IMR-90 (cell line): ENCODE results near the gene ZBTB1.

Source experiments
- BHLHE40 ChIP-seq: fragments of 150-350 bp; IDR thresholded peaks from 2 replicates; pipeline ENCODE4 v1.6.1; 2016; ENCODE audit warnings: mild to moderate bottlenecking, low read depth, low read length
- CEBPB ChIP-seq: IDR thresholded peaks from 2 replicates; pipeline ENCODE4 v1.6.1; 2012; ENCODE audit warnings: low read depth, low read length, improper control_type of control experiment
- CHD1 ChIP-seq: IDR thresholded peaks from 2 replicates; pipeline ENCODE4 v1.6.1; 2012; ENCODE audit warnings: low read depth, low read length, improper control_type of control experiment
- MAZ ChIP-seq: IDR thresholded peaks from 2 replicates; pipeline ENCODE4 v1.6.1; 2012; ENCODE audit warnings: low read depth, mild to moderate bottlenecking, low read length, improper control_type of control experiment, moderate library complexity, borderline replicate concordance
- MXI1 ChIP-seq: IDR thresholded peaks from 2 replicates; pipeline ENCODE4 v1.6.1; 2012; ENCODE audit warnings: low read depth, mild to moderate bottlenecking, low read length, moderate library complexity, borderline replicate concordance
- NFE2L2 ChIP-seq: fragments of 150-350 bp; IDR thresholded peaks from 2 replicates; pipeline ENCODE4 v1.6.1; 2016; ENCODE audit warnings: low read depth, mild to moderate bottlenecking, low read length
- POLR2A ChIP-seq: IDR thresholded peaks from 2 replicates; pipeline ENCODE4 v1.6.1; 2012; ENCODE audit warnings: mild to moderate bottlenecking, low read depth, low read length
- RAD21 ChIP-seq: IDR thresholded peaks from 2 replicates; pipeline ENCODE4 v1.6.1; 2012; ENCODE audit warnings: low read length, improper control_type of control experiment
- RFX5 ChIP-seq: IDR thresholded peaks from 2 replicates; pipeline ENCODE4 v1.8.0; 2012; ENCODE audit warnings: low read depth, mild to moderate bottlenecking, low read length, moderate library complexity
- SMC3 ChIP-seq: fragments of 150-350 bp; IDR thresholded peaks from 2 replicates; pipeline ENCODE4 v1.6.1; 2016; ENCODE audit warnings: low read depth, mild to moderate bottlenecking, antibody characterized with exemption, low read length, moderate library complexity
- TF ChIP-seq, protein P1 (sequence below): conservative IDR thresholded peaks from 2 replicates; pipeline ENCODE4 v1.5.1; 2012; ENCODE audit warnings: mild to moderate bottlenecking, low read depth, low read length, improper control_type of control experiment
- TF ChIP-seq, protein P2 (sequence below): fragments of 150-350 bp; IDR thresholded peaks from 2 replicates; pipeline ENCODE4 v1.6.1; 2017; ENCODE audit warnings: mild to moderate bottlenecking, antibody characterized with exemption, low read length, low read depth
- TF ChIP-seq, protein P3 (sequence below): fragments of 150-350 bp; IDR thresholded peaks from 2 replicates; pipeline ENCODE4 v1.6.1; 2016; ENCODE audit warnings: low read depth, mild to moderate bottlenecking, low read length, moderate library complexity, borderline replicate concordance

DNA sequence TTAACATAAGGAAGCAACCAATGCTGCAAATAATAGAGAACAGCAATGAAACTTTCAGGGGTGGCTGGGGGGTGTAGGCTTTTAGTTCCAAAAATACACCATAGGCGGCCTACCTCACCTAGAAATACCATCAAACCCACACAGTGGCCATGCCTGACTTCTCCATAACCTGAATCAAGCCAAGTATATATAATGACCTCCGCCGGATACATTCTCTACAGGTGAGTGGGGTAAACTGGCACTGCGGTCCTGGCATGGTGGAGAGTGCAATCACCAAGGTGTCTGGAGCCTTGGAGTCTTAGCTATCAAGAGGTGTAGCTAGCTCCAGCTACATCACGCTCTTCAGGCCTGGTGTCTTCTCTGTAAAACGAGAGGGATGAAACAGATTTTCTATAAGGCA is 2.1 kb upstream of the ZBTB1 start:
- TF ChIP-seq, protein P1, sequence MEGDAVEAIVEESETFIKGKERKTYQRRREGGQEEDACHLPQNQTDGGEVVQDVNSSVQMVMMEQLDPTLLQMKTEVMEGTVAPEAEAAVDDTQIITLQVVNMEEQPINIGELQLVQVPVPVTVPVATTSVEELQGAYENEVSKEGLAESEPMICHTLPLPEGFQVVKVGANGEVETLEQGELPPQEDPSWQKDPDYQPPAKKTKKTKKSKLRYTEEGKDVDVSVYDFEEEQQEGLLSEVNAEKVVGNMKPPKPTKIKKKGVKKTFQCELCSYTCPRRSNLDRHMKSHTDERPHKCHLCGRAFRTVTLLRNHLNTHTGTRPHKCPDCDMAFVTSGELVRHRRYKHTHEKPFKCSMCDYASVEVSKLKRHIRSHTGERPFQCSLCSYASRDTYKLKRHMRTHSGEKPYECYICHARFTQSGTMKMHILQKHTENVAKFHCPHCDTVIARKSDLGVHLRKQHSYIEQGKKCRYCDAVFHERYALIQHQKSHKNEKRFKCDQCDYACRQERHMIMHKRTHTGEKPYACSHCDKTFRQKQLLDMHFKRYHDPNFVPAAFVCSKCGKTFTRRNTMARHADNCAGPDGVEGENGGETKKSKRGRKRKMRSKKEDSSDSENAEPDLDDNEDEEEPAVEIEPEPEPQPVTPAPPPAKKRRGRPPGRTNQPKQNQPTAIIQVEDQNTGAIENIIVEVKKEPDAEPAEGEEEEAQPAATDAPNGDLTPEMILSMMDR, result no peak
- TF ChIP-seq CHD1 (no peak), MAZ (no peak), POLR2A (no peak), MXI1 (no peak), CEBPB (no peak), NFE2L2 (no peak), SMC3 (no peak), RAD21 (no peak), BHLHE40 (no peak), RFX5 (no peak)
- TF ChIP-seq, protein P2, sequence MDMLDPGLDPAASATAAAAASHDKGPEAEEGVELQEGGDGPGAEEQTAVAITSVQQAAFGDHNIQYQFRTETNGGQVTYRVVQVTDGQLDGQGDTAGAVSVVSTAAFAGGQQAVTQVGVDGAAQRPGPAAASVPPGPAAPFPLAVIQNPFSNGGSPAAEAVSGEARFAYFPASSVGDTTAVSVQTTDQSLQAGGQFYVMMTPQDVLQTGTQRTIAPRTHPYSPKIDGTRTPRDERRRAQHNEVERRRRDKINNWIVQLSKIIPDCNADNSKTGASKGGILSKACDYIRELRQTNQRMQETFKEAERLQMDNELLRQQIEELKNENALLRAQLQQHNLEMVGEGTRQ, result no peak
- TF ChIP-seq, protein P3, sequence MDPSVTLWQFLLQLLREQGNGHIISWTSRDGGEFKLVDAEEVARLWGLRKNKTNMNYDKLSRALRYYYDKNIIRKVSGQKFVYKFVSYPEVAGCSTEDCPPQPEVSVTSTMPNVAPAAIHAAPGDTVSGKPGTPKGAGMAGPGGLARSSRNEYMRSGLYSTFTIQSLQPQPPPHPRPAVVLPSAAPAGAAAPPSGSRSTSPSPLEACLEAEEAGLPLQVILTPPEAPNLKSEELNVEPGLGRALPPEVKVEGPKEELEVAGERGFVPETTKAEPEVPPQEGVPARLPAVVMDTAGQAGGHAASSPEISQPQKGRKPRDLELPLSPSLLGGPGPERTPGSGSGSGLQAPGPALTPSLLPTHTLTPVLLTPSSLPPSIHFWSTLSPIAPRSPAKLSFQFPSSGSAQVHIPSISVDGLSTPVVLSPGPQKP, result no peak
